GM18508 (cell line): Measurements from ENCODE around the gene KCNH6.

Source experiments
- ATAC-seq: cut with Tn5 transposase; IDR thresholded peaks from one replicate; pipeline ENCODE4 v1.9.1; 2021; ENCODE audit warnings: moderate number of reproducible peaks; ENCODE audit not compliant: insufficient read depth, unreplicated experiment

Gene KCNH6

DNA sequence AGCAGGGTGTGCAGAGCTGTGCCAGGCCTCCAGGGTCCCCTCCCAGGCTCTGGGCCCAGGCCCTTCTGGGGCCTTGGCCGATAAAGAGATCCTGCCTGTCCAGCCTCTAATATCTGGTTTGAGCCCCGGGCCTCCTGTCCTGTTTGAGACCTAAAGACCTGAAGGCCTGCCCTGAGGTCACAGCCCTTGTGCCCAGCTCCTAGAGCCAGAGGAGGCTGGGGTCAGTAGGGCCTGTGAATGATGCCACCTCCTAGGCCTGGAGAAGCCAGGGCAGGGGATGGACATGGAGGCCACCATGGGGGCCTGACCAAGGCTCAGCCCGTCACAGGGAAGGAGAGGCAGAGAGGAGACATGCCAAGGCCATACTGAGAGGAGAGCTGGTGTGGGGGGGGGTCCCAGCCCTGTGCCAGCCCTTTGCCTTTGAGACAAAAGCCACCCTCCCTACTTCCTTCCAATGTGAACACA, 7.4 kb downstream of the KCNH6 start:
- no peak for ATAC-seq

DNA sequence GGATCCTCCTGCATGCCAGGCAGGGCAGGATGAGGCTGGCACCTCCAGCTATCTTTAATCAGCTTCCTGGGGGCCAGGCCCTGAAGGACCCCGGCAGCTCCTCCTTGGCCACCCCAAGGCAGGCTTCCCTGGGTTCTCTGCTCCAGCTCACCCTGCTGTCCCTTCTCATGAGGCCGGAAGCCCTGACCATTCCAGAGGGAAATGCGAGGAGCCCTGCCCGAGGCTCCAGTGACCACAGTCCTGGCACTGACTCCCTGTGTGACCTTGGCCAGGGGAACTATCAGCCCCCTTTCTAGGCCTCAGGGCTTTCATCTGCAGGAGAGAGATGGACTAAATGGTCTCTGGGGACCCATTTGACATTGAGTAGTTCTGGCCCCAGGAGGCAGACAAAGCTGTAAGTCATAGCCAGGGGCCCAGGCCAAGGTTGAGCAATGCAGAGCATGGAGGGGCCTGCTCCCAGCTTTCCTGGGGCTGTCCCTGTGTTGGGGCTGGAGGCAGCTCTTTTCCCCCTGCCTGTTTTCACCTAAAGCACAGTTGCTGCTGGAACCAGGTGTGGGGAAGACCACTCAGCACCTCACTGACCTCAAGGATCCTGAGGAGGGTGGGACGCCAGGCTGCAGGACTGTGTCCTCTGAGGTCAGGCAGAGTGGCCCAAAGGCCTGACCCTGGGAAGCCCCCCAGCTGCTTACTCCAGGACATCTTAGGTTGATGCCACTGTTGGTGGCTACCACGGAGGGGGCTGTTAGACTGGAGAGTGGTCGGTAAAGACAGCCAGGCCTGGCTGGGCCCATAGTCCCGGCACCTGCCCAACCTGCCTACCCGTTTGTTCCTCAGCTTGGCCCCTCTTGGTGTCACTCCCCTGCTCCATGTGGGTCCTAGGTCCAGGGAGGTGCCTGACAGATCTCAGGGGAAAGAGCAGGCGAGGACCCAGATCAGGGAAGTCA, 8.1 kb downstream of the KCNH6 start:
- no peak for ATAC-seq

DNA sequence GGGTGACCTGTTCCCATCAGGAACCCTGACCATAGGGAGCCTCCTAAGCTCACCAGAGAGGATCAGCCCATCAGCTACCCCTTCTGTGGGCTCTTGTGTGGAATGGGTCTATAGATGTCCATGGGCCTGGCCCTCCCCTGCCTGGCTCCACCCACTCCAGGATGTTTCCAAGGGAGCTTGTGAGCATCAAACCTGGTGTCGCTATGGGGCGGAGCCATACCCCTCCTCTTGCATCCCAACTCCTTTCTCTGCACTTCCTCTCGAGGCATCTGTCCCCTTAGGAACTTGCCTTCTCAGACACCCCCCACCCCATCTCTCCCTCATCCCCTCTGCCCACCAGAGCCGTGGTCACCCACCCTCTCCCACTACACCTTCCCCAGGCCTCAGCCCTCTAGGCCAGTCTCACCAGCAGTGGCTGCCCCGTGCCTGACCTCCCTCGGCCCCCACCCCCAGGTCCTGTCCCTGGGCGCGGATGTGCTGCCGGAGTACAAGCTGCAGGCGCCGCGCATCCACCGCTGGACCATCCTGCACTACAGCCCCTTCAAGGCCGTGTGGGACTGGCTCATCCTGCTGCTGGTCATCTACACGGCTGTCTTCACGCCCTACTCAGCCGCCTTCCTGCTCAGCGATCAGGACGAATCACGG, 10.4 kb downstream of the KCNH6 start:
- ATAC-seq, result no peak

DNA sequence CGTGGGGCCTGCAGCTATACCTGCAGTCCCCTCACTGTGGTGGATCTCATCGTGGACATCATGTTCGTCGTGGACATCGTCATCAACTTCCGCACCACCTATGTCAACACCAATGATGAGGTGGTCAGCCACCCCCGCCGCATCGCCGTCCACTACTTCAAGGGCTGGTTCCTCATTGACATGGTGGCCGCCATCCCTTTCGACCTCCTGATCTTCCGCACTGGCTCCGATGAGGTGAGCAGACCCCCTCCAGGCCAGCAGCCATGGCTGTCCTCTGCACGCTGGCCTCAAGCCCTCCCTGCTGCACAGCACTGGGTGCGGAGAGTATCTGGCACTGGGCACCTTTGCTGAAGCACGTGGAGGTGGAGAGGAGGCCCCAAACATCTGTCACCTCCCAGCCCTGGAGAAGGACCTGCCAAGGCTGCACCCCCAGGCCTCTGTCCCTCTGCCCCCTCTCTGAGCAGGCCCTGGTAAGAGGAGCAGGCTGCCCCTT, 11.0 kb downstream of the KCNH6 start:
- ATAC-seq, result no peak

DNA sequence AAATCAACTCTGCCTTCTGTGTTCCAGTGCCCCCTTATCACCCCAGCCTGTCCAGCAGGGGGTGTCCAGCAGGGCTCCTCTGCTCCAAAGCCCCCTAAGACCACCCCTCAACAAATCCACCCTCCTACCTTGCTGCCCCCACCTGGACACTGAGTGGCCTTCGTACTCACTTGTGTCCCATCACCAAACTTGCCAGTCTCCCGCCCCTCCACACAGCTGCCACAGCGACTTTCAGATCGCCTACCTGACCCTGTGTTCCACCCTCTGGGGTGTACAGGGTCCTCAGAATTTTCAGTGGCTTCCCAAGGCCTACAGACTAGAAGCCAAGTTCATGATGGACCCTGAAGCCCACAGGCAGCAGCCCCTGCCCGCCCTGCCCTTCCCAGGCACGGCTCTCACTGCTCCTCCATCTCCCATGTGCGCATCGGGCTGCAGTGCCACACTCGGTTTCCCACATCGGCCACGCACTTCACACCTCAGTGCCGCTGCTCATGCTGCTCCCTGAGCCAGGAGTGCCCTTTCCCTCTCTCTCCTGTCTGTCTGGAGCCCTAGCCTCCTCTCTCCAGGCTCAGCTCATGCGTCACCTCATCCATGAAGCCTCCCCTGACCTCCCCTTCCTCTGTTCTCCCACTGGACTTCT, 11.8 kb downstream of the KCNH6 start:
- no peak for ATAC-seq

DNA sequence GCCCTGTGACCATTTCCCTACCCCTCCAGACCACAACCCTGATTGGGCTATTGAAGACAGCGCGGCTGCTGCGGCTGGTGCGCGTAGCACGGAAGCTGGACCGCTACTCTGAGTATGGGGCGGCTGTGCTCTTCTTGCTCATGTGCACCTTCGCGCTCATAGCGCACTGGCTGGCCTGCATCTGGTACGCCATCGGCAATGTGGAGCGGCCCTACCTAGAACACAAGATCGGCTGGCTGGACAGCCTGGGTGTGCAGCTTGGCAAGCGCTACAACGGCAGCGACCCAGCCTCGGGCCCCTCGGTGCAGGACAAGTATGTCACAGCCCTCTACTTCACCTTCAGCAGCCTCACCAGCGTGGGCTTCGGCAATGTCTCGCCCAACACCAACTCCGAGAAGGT, 12.5 kb downstream of the KCNH6 start:
- ATAC-seq, result no peak

DNA sequence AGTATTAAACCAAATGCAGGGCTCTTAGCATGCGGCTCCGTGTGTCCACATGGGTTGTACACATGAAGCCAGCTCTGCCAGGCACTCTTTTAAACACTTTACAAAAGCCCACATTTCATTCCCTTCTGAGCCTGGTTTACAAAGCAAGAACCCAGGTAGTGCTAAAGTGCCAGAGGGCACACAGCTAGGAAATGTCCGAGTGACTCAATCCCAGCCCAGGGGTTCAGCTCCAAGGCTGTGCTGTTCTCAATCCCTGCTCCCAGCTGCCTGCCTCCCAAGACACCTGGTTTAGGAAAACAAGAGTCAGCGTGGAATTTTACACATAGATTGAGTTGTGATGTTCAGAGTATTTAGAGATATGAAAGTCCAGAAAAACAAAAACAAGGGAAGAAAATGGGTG, 13.8 kb downstream of the KCNH6 start:
- no peak for ATAC-seq

DNA sequence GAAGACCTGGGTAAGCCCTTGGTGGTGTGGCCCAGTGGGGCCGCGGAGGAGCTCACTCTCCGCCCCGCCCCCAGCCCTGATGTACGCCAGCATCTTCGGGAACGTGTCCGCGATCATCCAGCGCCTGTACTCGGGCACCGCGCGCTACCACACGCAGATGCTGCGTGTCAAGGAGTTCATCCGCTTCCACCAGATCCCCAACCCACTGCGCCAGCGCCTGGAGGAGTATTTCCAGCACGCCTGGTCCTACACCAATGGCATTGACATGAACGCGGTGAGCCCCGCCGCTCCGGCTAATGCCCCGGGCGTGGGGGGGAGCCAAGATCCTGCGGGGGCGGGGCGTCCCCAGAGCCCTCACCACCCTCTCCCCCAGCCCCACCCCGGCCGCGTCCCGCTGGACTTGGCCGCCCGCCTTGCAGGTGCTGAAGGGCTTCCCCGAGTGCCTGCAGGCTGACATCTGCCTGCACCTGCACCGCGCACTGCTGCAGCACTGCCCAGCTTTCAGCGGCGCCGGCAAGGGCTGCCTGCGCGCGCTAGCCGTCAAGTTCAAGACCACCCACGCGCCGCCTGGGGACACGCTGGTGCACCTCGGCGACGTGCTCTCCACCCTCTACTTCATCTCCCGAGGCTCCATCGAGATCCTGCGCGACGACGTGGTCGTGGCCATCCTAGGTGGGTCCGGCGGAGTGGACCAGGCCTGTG, 15.0 kb downstream of the KCNH6 start:
- ATAC-seq, result no peak

DNA sequence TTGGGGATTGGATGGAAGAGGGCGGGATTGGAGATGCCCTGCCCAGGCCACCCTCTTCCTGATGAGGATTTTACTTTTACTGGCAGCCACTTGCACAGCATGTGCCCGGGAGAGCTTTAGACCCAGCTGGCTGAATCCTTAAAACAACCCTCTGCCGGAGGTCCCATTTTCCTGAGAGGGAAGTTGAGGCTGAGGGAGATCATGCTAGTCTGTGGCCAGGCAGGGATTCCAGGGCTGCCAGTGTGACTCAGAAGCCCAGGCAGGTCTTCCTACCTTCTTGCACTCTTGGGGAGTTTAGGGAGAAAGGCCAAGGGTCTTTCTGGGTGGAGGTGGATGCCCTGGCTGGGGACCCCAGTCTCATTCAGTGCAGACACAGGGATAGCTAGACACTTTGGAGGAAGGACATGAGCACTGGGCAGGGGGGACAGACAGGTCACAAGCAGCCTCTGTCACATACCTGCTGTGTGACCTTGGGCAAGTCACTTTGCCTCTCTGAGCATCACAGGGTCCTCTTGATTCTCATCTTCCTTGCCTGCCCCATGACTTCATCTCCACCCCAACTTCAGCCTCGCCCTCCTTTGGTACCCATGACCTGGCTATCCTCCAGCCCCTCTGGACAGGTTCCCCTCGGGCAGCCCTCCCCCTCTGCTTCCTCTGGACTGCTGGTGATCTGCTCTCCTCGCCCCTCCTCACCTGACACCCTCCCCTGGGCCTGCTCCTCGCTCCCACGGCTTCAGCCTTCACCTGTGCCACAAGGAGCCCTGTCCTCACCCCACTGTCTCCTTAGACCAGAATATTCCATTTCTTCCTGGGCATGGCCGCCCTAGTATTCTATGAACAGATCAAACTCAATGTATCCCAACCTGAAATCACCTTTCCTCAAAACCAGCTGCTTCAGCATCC, 15.8 kb downstream of the KCNH6 start:
- ATAC-seq, result no peak

DNA sequence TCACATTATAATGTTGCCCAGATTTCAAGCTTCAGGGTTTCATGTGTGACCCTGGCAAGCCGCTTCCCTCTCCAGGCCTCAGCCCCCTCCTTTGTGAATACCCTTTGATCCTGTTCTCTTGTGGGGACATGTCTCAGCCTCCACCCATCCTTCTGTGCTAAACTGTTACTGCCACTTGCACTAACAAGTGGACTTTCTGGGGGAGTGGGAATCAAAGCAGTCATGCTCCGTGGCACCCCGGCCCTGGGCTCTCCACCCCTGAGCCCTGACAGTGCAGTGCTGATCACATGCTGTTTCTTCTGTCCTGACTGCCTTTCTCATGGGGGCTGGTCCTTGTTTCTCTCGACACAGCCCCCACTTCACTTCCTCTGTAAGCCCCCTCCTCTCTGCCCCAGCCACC, 17.4 kb downstream of the KCNH6 start:
- no peak for ATAC-seq

DNA sequence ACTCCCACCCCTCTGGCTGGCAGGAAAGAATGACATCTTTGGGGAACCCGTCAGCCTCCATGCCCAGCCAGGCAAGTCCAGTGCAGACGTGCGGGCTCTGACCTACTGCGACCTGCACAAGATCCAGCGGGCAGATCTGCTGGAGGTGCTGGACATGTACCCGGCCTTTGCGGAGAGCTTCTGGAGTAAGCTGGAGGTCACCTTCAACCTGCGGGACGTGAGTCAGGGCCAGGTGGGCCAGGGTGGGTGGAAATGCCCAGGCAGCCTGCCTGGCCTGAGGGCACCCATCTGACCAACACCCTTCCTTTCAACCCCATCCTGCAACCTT, 19.0 kb downstream of the KCNH6 start:
- ATAC-seq, result no peak

DNA sequence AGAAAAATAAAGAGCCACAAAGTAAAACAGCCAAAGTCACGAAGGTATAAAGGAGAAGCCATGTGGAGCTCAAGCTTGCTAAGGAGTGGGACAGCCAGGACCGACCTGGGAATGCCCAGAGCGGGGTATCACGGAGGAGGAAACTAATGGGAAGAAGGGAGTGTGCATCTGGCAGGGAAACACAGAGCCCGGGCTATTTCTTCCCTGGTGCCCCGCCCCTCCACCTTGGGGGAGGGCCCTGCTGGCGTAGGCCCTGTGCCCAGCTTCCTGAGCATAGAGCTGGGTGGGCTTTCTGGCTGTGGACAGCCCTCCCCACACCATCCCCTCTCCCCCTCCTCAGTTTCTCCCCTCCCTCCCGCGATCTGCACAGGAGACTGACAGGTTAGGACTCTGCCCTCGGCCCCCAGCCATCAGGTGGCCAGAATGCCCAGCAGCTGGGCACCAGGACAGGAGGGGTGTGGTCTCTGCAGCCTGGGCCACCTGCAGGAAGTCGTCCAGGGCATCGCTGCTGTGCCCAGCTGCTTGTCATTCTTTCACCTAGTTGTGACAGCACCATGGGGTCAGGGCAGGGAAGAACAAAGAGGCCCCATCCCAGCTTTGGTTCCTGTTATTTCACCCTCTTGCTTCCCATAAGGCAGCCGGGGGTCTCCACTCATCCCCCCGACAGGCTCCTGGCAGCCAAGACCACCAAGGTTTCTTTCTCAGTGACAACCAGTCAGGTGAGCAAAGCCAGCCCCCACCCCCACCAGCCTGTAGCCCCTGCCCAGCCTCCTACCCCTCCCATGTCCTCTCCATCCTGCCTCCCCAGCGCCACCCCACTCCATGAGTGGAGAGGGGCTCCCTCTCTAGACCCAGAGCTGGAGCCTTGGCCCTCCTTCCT, 20.0 kb downstream of the KCNH6 start:
- ATAC-seq, result no peak

DNA sequence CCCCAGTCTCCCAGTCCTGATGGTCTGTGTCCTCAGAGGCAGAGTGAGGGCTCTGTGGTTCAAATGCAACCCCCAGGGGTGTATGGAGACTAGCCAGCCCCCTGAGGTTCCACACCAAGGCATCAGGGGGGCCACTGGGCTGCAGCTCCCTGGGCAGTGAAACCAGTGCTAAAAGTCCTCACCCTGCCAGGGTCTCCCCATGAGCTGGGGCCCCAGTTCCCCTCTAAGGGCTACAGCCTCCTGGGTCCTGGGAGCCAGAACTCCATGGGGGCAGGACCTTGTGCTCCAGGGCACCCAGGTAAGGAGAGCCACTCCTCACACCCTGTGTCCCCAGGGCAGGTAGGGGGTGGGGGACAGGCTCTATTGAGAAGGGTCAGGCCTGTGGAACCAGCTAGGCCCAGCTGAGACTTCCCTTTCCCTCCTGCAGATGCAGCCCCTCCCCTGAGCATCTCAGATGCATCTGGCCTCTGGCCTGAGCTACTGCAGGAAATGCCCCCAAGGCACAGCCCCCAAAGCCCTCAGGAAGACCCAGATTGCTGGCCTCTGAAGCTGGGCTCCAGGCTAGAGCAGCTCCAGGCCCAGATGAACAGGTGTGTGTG, 20.8 kb downstream of the KCNH6 start:
- ATAC-seq, result no peak

DNA sequence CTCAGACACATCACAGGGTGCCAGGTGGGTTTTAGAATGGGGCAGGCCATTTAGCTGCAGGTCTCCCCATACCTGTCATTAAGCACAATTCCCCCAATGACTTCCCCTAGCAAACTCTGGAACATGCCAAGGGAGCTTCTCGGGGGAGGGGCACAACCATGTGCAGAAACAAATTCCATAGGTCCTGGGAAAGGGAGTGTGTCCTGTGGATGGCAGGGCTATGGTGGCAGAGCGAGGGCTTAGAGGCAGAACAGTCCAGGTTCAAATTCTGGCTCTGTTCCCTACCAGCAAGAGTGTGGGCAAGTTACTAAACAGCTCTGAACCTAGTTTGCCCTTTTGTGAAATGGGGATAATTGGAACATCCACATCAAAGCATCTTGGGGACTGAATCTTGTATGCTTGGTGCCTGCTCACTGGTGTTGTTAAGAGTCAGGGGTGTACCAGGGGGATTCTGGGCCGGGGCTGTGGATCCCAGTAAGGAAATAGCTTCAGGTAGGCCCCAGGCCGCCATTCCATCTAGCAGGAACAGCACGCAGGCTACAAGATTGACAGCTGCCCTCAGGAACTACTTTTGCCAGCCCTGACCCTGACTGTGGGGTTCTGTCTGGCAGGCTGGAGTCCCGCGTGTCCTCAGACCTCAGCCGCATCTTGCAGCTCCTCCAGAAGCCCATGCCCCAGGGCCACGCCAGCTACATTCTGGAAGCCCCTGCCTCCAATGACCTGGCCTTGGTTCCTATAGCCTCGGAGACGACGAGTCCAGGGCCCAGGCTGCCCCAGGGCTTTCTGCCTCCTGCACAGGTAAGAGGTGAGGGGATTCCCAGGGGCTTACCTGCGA, 21.5 kb downstream of the KCNH6 start:
- no peak for ATAC-seq

DNA sequence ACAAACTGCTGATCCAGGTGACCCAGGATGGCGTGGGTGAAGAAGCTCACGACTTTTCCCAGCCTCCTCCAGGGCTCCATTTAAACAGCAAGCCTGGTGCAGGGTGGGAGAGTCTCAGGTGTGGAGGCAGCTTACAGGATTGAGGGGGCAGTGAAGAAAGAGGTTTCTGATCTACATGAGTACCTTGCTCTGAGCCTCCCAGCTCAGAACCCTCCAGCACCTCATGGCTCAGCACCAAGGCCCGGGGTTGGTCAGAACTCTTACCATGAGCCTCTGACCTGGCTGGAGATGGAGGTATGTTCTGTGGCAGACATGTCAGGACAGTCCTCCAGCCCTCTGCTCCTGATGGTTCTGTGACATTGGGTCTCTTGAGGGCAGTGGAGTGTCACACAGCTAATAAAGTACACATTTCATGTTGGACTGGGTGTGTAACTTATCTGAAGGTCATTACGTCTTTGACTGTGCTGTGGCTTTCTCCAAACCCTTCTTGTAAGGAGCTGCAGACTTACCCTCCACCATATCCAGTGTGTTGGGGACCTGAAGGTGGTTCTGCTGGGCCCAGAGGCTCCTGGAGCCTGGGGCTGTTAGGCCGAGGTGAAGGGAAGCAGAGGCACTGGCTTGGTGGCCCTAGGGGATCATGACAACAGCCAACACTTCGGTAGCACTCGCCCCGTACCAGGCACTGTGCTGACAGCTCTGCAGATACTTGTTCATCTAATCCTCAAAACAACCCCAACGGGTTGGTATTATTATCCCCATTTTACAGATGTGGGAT, 23.3 kb downstream of the KCNH6 start:
- no peak for ATAC-seq

DNA sequence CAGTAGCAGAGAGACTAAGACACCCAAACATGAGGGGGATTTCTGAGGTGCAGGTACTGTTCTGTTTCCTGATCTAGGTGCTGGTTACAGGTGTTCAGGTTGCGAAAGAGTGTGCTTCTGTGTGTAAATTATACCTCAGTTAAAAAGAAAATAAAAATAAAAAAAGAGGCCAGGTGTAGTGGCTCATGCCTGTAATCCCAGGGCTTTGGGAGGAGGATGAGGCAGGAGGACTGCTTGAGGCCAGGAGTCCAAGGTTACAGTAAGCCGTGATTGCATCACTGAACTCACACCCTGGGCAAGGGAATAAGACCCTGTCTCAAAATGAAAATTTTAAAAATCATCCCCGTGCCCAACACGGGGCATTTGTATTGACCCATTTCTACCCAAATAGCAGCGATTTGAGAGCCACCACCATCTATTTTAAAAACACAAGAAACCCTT, 23.9 kb downstream of the KCNH6 start:
- no peak for ATAC-seq
